Peyer's patch (tissue), 4 donors: ENCODE results near the gene RPL21. TPM values are rescaled to one million over a fixed set of nuclear protein-coding genes. Genes with fewer than 3 reads are reported as not detected.
"Not testable (repeated sequence)": the region's sequence is repeated elsewhere in the genome, so short reads cannot be mapped to it uniquely, and the experiment has no call there.

Source experiments
- DNase-seq, 3 donors: peaks; one replicate each; pipeline ENCODE4 v3.0.0-alpha.2; 2017 to 2019
- H3K27ac ChIP-seq, 4 donors: fragments of 200-600 bp; sonication (generic); one replicate each; pipeline ENCODE4 v1.5.1; 2016 to 2019
- H3K27me3 ChIP-seq, 2 donors: fragments of 200-600 bp; sonication (generic); one replicate each; pipeline ENCODE4 v1.5.1; 2019
- H3K36me3 ChIP-seq, 3 donors: fragments of 200-600 bp; sonication (generic); one replicate each; pipeline ENCODE4 v1.5.1; 2016 to 2019
- H3K4me1 ChIP-seq, 4 donors: fragments of 200-600 bp; sonication (generic); one replicate each; pipeline ENCODE4 v1.5.1; 2016 to 2019
- H3K4me3 ChIP-seq, 4 donors: fragments of 200-600 bp; sonication (generic); 1 replicate in 3 of 4; 2 replicates in 1 of 4; pipeline ENCODE4 v1.5.1; 2016 to 2019; ENCODE audit warnings: mild to moderate bottlenecking in 1 of 4
- H3K9me3 ChIP-seq, 4 donors: fragments of 200-600 bp; sonication (generic); one replicate each; pipeline ENCODE4 v1.5.1; 2016 to 2019; ENCODE audit warnings: mild to moderate bottlenecking in 1 of 4
- POLR2A ChIP-seq, 2 donors: fragments of 450-650 bp; IDR thresholded peaks; one replicate each; pipeline ENCODE4 v1.5.1; 2017; ENCODE audit warnings: antibody characterized with exemption in 2 of 2, mild to moderate bottlenecking in 2 of 2, moderate library complexity in 2 of 2
- total RNA-seq, 4 donors: library from RNA; depleted of rRNA; stranded (reverse); fragments of >200 nt; gene quantifications; one replicate each; pipeline ENCODE4 v1.1.0, GENCODE V29; 2016
- TF ChIP-seq, protein P1 (sequence below), 6 experiments: fragments of 450-650 bp in 4 of 6; fragments of 200-600 bp in 2 of 6; sonication (generic) in 1 of 6; IDR thresholded peaks; one replicate each; pipeline ENCODE4 v1.5.1; 2017 to 2019; ENCODE audit warnings: antibody characterized with exemption in 6 of 6, mild to moderate bottlenecking in 3 of 6, moderate library complexity in 1 of 6

Gene RPL21
- total RNA-seq, 4 donors from 2014 or later: 179 to 828 (median 278) TPM

DNA sequence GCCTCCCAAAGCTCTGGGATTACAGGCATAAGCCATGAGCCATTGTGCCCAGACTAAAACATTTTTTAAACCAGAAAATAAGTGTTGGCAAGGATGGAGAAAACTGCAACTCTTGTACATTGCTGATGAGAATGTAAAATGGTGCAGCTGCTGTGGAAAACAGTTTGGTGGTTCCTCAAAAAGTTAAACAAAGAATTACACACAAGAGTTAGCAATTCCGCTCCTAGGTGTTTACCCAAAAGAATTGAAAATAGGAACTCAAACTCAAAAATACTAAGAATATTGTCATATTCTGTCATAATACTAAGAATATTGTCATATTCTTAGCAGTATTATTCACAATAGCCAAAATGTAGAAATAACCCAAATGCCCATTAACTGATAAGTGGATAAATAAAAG is 40.1 kb upstream of the RPL21 start:
- H3K4me1 ChIP-seq: no peaks in the 10 kb centered on the region
- no peaks in the 10 kb centered on the region for H3K9me3 ChIP-seq
- no peak for TF ChIP-seq POLR2A (IDR thresholded peaks at IDR 0.05)
- TF ChIP-seq, protein P1, sequence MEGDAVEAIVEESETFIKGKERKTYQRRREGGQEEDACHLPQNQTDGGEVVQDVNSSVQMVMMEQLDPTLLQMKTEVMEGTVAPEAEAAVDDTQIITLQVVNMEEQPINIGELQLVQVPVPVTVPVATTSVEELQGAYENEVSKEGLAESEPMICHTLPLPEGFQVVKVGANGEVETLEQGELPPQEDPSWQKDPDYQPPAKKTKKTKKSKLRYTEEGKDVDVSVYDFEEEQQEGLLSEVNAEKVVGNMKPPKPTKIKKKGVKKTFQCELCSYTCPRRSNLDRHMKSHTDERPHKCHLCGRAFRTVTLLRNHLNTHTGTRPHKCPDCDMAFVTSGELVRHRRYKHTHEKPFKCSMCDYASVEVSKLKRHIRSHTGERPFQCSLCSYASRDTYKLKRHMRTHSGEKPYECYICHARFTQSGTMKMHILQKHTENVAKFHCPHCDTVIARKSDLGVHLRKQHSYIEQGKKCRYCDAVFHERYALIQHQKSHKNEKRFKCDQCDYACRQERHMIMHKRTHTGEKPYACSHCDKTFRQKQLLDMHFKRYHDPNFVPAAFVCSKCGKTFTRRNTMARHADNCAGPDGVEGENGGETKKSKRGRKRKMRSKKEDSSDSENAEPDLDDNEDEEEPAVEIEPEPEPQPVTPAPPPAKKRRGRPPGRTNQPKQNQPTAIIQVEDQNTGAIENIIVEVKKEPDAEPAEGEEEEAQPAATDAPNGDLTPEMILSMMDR (IDR thresholded peaks at IDR 0.05): no peak
- no peak overlapping the region for H3K4me3 ChIP-seq
- no peaks in the 10 kb centered on the region for H3K36me3 ChIP-seq
- DNase-seq: no peak
- H3K27me3 ChIP-seq: no peaks in the 10 kb centered on the region
- H3K27ac ChIP-seq: no peak overlapping the region

DNA sequence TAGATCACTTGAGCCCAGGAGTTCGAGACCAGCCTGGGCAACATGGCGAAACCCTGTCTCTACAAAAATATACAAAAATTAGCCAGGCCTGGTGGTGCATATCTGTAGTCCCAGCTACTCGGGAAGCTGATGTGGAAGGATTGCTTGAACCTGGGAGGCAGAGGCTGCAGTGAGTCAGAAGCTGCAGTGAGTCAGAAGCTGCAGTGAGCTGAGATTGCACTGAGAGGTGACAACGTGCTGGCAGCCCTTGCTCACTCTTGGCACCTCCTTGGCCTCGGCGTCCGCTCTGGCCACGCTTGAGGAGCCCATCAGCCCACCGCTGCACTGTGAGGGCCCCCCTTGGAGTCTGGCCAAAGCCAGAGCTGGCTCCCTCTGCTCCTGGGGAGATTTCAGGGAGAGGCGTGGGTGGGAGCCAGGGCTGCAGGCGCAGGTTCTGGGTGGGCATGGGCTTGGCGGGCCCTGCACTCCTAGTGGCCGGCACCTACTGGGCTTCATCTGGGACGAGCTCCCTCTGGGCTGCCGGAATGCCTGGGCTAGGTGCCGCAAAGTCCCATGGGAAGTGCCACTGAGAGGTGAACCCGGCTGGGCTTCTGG is 39.5 kb upstream of the RPL21 start:
- H3K36me3 ChIP-seq: no peaks in the 10 kb centered on the region
- H3K9me3 ChIP-seq: no peaks in the 10 kb centered on the region
- no peak overlapping the region for H3K27ac ChIP-seq
- TF ChIP-seq POLR2A (IDR thresholded peaks at IDR 0.05): no peak
- TF ChIP-seq, protein P1 (IDR thresholded peaks at IDR 0.05): no peak
- H3K4me3 ChIP-seq: no peak overlapping the region
- no peaks in the 10 kb centered on the region for H3K4me1 ChIP-seq
- DNase-seq: no peak
- H3K27me3 ChIP-seq: no peaks in the 10 kb centered on the region

DNA sequence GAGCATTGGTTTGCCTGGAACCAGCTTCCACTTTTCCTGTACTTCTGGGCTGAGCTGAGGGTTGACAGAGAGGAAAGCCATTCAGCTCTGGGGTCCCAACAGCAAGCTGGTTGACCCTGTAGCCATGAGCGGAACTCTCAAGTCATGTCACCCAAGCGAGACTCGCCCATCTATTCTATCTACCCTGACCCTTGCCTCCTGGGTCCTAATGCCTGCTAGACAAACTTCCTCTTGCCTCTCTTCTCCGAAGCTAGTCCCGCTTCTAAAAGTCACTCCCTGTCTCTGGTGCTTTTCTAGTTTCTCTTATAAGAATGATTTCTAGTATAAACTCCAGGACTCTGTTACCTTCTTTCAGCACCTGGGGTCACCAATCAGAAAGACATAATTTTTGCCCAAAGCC is 38.0 kb upstream of the RPL21 start:
- H3K27me3 ChIP-seq, H3K36me3 ChIP-seq, DNase-seq, H3K4me1 ChIP-seq, H3K9me3 ChIP-seq, H3K27ac ChIP-seq, H3K4me3 ChIP-seq: not testable (repeated sequence)

DNA sequence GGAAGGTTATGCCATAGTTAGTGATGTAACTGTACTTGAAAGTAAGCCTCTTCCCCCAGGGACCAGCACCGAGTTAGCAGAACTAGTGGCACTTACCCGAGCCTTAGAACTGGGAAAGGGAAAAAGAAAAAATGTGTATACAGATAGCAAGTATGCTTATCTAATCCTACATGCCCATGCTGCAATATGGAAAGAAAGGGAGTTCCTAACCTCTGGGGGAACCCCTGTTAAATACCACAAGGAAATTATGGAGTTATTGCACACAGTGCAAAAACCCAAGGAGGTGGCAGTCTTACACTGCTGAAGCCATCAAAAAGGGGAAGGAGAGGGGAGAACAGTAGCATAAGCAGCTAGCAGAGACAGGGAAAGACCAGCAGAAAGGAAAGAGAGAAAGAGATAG is 33.6 kb upstream of the RPL21 start:
- DNase-seq, H3K27ac ChIP-seq, H3K9me3 ChIP-seq, H3K36me3 ChIP-seq, H3K4me3 ChIP-seq, H3K4me1 ChIP-seq, H3K27me3 ChIP-seq: not testable (repeated sequence)

DNA sequence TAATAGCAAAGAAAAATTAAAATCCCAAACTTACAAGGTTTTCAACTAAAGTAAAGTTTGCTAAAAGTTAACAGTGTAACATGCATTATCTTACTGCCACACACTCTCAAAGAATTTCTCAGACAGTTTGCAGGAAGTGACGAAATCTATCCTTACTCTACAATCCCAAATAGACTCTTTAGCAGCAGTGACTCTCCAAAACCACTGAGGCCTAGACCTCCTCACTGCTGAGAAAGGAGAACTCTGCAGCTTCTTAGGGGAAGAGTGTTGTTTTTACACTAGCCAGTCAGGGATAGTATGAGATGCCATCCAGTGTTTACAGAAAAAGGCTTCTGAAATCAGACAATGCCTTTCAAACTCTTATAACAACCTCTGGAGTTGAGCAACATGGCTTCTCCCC is 32.5 kb upstream of the RPL21 start:
- H3K36me3 ChIP-seq, H3K27ac ChIP-seq, H3K27me3 ChIP-seq, H3K4me3 ChIP-seq, H3K9me3 ChIP-seq, DNase-seq, H3K4me1 ChIP-seq: not testable (repeated sequence)

DNA sequence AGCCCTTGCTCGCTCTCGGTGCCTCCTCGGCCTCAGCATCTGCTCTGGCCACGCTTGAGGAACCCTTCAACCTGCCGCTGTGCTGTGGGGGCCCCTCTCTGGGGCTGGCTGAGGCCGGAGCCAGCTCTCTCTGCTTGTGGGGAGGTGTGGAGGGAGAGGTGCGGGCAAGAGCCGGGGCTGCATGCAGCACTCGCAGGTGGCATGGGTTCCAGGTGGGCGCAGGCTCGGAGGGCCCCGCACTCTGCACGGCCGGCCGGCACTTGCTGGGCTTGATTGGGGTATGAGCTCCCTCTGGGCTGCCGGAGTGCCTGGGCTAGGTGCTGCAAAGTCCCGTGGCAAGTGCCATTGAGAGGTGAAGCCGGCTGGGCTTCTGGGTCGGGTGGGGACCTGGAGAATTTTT is 31.7 kb upstream of the RPL21 start:
- Histone ChIP-seq H3K4me1 (no peaks in the 10 kb centered on the region), H3K27ac (no peak overlapping the region), H3K27me3 (no peaks in the 10 kb centered on the region), H3K9me3 (no peaks in the 10 kb centered on the region), H3K4me3 (no peak overlapping the region), H3K36me3 (no peaks in the 10 kb centered on the region)
- no peak for DNase-seq
- no peak for TF ChIP-seq POLR2A (IDR thresholded peaks at IDR 0.05)
- TF ChIP-seq, protein P1 (IDR thresholded peaks at IDR 0.05): no peak

DNA sequence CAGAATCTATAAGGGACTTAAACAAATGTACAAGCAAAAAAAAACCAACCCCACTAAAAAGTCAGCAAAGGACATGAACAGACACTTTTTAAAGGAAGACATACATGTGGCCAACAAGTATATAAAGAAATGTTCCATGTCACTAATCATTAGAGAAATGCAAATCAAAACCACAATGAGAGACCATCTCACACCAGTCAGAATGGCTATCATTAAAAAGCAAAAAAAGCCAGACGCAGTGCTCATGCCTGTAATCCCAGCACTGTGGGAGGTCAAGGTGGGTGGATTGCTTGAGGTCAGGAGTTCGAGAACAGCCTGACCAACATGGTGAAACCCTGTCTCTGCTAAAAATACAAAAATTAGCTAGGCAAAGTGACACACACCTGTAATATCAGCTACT is 29.3 kb upstream of the RPL21 start:
- not testable (repeated sequence) for H3K9me3 ChIP-seq, H3K27ac ChIP-seq, H3K36me3 ChIP-seq, H3K27me3 ChIP-seq, H3K4me3 ChIP-seq, H3K4me1 ChIP-seq, DNase-seq

DNA sequence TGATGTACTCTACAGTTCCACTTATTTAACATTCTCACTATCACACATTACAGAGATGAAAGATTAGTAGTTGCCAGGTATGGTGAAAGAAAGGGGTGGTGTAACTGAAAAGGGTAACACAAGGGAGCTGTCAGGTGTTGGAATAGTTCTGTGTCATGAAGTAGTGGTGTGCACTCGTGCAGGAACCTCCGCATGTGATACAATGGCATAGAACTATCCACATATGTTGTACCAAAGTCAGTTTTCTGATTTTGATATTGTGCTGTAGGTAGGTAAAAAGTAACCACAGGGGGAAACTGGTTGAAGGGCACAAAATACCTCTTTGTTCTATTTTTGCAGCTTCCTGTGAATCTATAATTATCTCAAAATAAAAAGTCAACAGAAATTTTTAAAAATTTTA is 24.4 kb upstream of the RPL21 start:
- H3K4me3 ChIP-seq: no peak overlapping the region
- H3K36me3 ChIP-seq: no peaks in the 10 kb centered on the region
- no peaks in the 10 kb centered on the region for H3K27me3 ChIP-seq
- TF ChIP-seq, protein P1 (IDR thresholded peaks at IDR 0.05): no peak
- TF ChIP-seq POLR2A (IDR thresholded peaks at IDR 0.05): no peak
- no peaks in the 10 kb centered on the region for H3K9me3 ChIP-seq
- peak in 1 of 3 donors; percentile 29 for DNase-seq
- no peaks in the 10 kb centered on the region for H3K4me1 ChIP-seq
- H3K27ac ChIP-seq: peak overlapping the region in 1 of 4 donors; percentile 61
